HepG2 (cell line): ENCODE data around the gene SLC1A4. TPM values are rescaled to one million over a fixed set of nuclear protein-coding genes. Genes with fewer than 3 reads are reported as not detected.

Experiments
- EED ChIP-seq: sonication (generic); formaldehyde crosslinking; IDR thresholded peaks from 2 replicates; pipeline ENCODE4 v1.5.0; 2020; ENCODE audit warnings: mild to moderate bottlenecking, missing genetic modification reagents
- HMG20B ChIP-seq: conservative IDR thresholded peaks from 2 replicates; pipeline ENCODE4 v1.6.1; 2016; ENCODE audit warnings: missing genetic modification reagents, missing compliant biosample characterization
- MEIS1 ChIP-seq: sonication (generic); formaldehyde crosslinking; IDR thresholded peaks from 2 replicates; pipeline ENCODE4 v1.9.0; 2021; ENCODE audit warnings: mild to moderate bottlenecking, missing genetic modification reagents, moderate library complexity, borderline replicate concordance
- SSRP1 ChIP-seq: IDR thresholded peaks from 2 replicates; pipeline ENCODE4 v1.6.1; 2016; ENCODE audit warnings: control low read depth
- XBP1 ChIP-seq: sonication (generic); formaldehyde crosslinking; IDR thresholded peaks from 2 replicates; pipeline ENCODE4 v1.5.0; 2020; ENCODE audit warnings: missing genetic modification reagents
- XRCC5 ChIP-seq: fragments of 200-400 bp; formaldehyde crosslinking; optimal IDR thresholded peaks from 2 replicates; pipeline ENCODE3; 2017; ENCODE audit warnings: mild to moderate bottlenecking, low read length
- ZNF446 ChIP-seq: sonication (generic); formaldehyde crosslinking; IDR thresholded peaks from 2 replicates; pipeline ENCODE4 v1.5.0; 2020; ENCODE audit warnings: mild to moderate bottlenecking, missing genetic modification reagents
- ZNF496 ChIP-seq: sonication (generic); formaldehyde crosslinking; IDR thresholded peaks from 2 replicates; pipeline ENCODE4 v1.8.1; 2023; ENCODE audit warnings: mild to moderate bottlenecking, moderate library complexity, missing genetic modification reagents; ENCODE audit not compliant: insufficient replicate concordance
- ZNF572 ChIP-seq: sonication (generic); formaldehyde crosslinking; IDR thresholded peaks from 2 replicates; pipeline ENCODE4 v1.5.1; 2020; ENCODE audit warnings: mild to moderate bottlenecking, missing genetic modification reagents
- polyA plus RNA-seq, 8 experiments: library from polyadenylated mRNA; depleted of rRNA in 3 of 8; stranded (reverse) in 7 of 8; unstranded in 1 of 8; fragments of >200 nt; fragmentation: Illumina TruSeq in 4 of 8; extraction: Trizol in 4 of 8; gene quantifications; 2 replicates each; pipeline versions ENCODE4 v1.2.1 to v1.2.3, GENCODE V29; 2011 to 2016; ENCODE audit warnings: low read depth in 4 of 8, missing spikeins in 1 of 8, mixed read lengths in 1 of 8; ENCODE audit not compliant: insufficient read depth in 1 of 8
- total RNA-seq, 5 experiments: library from RNA; depleted of rRNA; stranded (reverse); fragments of >200 nt; fragmentation: Illumina TruSeq; extraction: Trizol; gene quantifications; 2 replicates each; pipeline ENCODE4 v1.2.3, GENCODE V29; 2016; ENCODE audit warnings: low read depth in 1 of 5
- TF ChIP-seq, protein P1 (sequence below): sonication (generic); formaldehyde crosslinking; IDR thresholded peaks from 2 replicates; pipeline ENCODE4 v1.9.0; 2021; ENCODE audit warnings: mild to moderate bottlenecking, missing genetic modification reagents
- TF ChIP-seq, protein P2 (sequence below): sonication (generic); formaldehyde crosslinking; IDR thresholded peaks from 2 replicates; pipeline ENCODE4 v1.5.1; 2020; ENCODE audit warnings: mild to moderate bottlenecking, missing genetic modification reagents
- TF ChIP-seq, protein P3 (sequence below): IDR thresholded peaks from 2 replicates; pipeline ENCODE4 v1.6.1; 2012; ENCODE audit warnings: low read depth, low read length, improper control_type of control experiment
- TF ChIP-seq, protein P4 (sequence below): sonication (generic); formaldehyde crosslinking; IDR thresholded peaks from 2 replicates; pipeline ENCODE4 v1.4.0; 2020; ENCODE audit warnings: missing genetic modification reagents, borderline replicate concordance
- TF ChIP-seq, protein P5 (sequence below): sonication (generic); formaldehyde crosslinking; IDR thresholded peaks from 2 replicates; pipeline ENCODE4 v1.4.0; 2020; ENCODE audit warnings: mild to moderate bottlenecking, missing genetic modification reagents

SLC1A4 gene
- total and polyA plus RNA-seq, 2 of the 13 experiments (the other 11 are each of a cell fraction or from before 2014, with no cell fraction given), result 21.0 to 39.6 TPM

DNA sequence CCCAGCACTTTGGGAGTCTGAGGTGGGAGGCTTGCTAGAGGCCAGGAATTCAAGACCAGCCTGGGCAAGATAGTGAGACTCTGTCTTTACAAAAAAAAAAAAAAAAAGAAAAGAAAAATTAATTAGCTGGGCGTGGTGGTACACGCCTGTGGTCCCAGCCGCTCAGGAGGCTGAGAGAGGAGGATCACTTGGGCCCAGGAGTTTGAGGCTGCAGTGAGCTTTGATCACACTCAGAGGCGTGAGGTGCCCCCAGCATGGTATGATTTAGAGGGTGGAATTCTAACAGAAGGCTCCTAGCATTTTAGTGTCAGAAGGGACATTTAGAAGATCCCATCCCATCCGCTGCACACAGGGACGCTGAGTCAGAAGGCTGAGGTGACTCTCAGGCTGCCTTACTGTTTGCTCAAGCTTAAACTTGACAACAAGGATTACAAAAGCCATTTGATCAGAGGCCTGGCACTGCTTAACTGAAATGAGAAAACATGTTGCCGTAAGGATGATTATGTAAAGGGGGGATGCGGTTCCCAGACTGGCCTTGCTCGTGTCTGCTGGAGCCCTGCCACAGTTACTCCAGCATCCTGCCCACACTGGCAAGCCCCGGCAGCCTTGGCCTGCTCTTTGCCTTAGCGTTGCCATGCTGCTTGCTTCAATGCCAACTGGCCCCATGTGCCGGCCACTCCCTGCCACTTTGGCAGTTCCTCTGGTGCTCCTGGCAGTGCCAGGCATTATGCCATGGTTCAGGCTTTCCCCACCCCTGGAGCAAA lies 45.6 kb upstream of the SLC1A4 start (continued):
- TF ChIP-seq, protein P1, sequence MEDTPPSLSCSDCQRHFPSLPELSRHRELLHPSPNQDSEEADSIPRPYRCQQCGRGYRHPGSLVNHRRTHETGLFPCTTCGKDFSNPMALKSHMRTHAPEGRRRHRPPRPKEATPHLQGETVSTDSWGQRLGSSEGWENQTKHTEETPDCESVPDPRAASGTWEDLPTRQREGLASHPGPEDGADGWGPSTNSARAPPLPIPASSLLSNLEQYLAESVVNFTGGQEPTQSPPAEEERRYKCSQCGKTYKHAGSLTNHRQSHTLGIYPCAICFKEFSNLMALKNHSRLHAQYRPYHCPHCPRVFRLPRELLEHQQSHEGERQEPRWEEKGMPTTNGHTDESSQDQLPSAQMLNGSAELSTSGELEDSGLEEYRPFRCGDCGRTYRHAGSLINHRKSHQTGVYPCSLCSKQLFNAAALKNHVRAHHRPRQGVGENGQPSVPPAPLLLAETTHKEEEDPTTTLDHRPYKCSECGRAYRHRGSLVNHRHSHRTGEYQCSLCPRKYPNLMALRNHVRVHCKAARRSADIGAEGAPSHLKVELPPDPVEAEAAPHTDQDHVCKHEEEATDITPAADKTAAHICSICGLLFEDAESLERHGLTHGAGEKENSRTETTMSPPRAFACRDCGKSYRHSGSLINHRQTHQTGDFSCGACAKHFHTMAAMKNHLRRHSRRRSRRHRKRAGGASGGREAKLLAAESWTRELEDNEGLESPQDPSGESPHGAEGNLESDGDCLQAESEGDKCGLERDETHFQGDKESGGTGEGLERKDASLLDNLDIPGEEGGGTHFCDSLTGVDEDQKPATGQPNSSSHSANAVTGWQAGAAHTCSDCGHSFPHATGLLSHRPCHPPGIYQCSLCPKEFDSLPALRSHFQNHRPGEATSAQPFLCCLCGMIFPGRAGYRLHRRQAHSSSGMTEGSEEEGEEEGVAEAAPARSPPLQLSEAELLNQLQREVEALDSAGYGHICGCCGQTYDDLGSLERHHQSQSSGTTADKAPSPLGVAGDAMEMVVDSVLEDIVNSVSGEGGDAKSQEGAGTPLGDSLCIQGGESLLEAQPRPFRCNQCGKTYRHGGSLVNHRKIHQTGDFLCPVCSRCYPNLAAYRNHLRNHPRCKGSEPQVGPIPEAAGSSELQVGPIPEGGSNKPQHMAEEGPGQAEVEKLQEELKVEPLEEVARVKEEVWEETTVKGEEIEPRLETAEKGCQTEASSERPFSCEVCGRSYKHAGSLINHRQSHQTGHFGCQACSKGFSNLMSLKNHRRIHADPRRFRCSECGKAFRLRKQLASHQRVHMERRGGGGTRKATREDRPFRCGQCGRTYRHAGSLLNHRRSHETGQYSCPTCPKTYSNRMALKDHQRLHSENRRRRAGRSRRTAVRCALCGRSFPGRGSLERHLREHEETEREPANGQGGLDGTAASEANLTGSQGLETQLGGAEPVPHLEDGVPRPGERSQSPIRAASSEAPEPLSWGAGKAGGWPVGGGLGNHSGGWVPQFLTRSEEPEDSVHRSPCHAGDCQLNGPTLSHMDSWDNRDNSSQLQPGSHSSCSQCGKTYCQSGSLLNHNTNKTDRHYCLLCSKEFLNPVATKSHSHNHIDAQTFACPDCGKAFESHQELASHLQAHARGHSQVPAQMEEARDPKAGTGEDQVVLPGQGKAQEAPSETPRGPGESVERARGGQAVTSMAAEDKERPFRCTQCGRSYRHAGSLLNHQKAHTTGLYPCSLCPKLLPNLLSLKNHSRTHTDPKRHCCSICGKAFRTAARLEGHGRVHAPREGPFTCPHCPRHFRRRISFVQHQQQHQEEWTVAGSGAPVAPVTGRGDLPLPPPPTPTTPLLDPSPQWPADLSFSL (CRISPR knock-in tag), result no peak
- TF ChIP-seq ZNF496 (CRISPR knock-in tag), result no peak
- TF ChIP-seq ZNF572 (CRISPR knock-in tag), result no peak
- no peak; the same call in 1 of the 2 replicates for TF ChIP-seq MEIS1 (CRISPR knock-in tag)
- TF ChIP-seq, protein P2, sequence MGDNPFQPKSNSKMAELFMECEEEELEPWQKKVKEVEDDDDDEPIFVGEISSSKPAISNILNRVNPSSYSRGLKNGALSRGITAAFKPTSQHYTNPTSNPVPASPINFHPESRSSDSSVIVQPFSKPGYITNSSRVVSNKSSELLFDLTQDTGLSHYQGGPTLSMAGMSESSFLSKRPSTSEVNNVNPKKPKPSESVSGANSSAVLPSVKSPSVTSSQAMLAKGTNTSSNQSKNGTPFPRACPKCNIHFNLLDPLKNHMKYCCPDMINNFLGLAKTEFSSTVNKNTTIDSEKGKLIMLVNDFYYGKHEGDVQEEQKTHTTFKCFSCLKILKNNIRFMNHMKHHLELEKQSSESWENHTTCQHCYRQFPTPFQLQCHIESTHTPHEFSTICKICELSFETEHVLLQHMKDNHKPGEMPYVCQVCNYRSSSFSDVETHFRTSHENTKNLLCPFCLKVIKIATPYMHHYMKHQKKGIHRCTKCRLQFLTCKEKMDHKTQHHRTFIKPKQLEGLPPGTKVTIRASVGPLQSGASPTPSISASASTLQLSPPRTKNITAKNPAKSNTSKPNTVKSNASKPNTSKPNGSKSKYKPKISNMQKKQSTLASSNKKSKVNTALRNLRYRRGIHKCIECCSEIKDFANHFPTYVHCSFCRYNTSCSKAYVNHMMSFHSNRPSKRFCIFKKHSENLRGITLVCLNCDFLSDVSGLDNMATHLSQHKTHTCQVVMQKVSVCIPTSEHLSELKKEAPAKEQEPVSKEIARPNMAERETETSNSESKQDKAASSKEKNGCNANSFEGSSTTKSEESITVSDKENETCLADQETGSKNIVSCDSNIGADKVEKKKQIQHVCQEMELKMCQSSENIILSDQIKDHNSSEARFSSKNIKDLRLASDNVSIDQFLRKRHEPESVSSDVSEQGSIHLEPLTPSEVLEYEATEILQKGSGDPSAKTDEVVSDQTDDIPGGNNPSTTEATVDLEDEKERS (CRISPR knock-in tag), result no peak
- TF ChIP-seq SSRP1, result peak; percentile 89; the same call in 1 of the 2 replicates
- TF ChIP-seq, protein P3, sequence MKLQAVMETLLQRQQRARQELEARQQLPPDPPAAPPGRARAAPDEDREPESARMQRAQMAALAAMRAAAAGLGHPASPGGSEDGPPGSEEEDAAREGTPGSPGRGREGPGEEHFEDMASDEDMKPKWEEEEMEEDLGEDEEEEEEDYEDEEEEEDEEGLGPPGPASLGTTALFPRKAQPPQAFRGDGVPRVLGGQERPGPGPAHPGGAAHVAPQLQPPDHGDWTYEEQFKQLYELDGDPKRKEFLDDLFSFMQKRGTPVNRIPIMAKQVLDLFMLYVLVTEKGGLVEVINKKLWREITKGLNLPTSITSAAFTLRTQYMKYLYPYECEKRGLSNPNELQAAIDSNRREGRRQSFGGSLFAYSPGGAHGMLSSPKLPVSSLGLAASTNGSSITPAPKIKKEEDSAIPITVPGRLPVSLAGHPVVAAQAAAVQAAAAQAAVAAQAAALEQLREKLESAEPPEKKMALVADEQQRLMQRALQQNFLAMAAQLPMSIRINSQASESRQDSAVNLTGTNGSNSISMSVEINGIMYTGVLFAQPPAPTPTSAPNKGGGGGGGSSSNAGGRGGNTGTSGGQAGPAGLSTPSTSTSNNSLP, result peak; percentile 82
- no peak for TF ChIP-seq XRCC5
- TF ChIP-seq, protein P4, sequence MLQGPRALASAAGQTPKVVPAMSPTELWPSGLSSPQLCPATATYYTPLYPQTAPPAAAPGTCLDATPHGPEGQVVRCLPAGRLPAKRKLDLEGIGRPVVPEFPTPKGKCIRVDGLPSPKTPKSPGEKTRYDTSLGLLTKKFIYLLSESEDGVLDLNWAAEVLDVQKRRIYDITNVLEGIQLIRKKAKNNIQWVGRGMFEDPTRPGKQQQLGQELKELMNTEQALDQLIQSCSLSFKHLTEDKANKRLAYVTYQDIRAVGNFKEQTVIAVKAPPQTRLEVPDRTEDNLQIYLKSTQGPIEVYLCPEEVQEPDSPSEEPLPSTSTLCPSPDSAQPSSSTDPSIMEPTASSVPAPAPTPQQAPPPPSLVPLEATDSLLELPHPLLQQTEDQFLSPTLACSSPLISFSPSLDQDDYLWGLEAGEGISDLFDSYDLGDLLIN (CRISPR knock-in tag), result no peak
- TF ChIP-seq ZNF446 (CRISPR knock-in tag), result no peak
- TF ChIP-seq HMG20B (CRISPR knock-in tag), result no peak; the same call in 1 of the 2 replicates
- TF ChIP-seq XBP1 (CRISPR knock-in tag), result no peak
- no peak for TF ChIP-seq EED (CRISPR knock-in tag)
- TF ChIP-seq, protein P5, sequence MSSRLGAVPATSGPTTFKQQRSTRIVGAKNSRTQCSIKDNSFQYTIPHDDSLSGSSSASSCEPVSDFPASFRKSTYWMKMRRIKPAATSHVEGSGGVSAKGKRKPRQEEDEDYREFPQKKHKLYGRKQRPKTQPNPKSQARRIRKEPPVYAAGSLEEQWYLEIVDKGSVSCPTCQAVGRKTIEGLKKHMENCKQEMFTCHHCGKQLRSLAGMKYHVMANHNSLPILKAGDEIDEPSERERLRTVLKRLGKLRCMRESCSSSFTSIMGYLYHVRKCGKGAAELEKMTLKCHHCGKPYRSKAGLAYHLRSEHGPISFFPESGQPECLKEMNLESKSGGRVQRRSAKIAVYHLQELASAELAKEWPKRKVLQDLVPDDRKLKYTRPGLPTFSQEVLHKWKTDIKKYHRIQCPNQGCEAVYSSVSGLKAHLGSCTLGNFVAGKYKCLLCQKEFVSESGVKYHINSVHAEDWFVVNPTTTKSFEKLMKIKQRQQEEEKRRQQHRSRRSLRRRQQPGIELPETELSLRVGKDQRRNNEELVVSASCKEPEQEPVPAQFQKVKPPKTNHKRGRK (CRISPR knock-in tag), result no peak
